Hepatocyte (in vitro differentiated cells): Measurements from ENCODE around the gene SH3PXD2A.

Experiments used
- CTCF ChIP-seq: fragments of 200-600 bp; sonication (generic); IDR thresholded peaks from 2 replicates; pipeline ENCODE4 v1.5.1; 2016; ENCODE audit warnings: antibody characterized with exemption, mild to moderate bottlenecking; ENCODE audit not compliant: poor library complexity
- EZH2 ChIP-seq: fragments of 200-600 bp; sonication (generic); IDR thresholded peaks from 2 replicates; pipeline ENCODE4 v1.6.1; 2016; ENCODE audit warnings: antibody characterized with exemption, mild to moderate bottlenecking, borderline replicate concordance

GRCh38 chr10:103727991-103728689 is 127.2 kb downstream of the SH3PXD2A start:
- TF ChIP-seq EZH2 (no peak), CTCF (no peak)
